Body of pancreas (tissue), 4 donors: ENCODE data around the gene NUDT15. TPM values are rescaled to one million over a fixed set of nuclear protein-coding genes. Genes with fewer than 3 reads are reported as not detected.

Source experiments
- ATAC-seq: fragments of 150-250 bp; one replicate; pipeline ENCODE4 v1.9.1; 2016
- DNase-seq, 4 donors: peaks; one replicate each; pipeline ENCODE4 v3.0.0-alpha.2; 2019
- H3K27ac ChIP-seq, 4 donors: fragments of 200-600 bp; sonication (generic); 1 replicate in 3 of 4; 2 replicates in 1 of 4; pipeline versions ENCODE4 v1.5.1 to v1.6.1; 2016 to 2019; ENCODE audit warnings: mild to moderate bottlenecking in 1 of 4, mixed read lengths in 1 of 4, moderate library complexity in 1 of 4
- H3K27me3 ChIP-seq, 2 donors: fragments of 200-600 bp; sonication (generic); one replicate each; pipeline ENCODE4 v1.6.0; 2016; ENCODE audit warnings: mild to moderate bottlenecking in 1 of 2
- H3K36me3 ChIP-seq, 2 donors: fragments of 200-600 bp; sonication (generic); replicated peaks in 1 of 2; 2 replicates each; pipeline ENCODE4 v1.5.1; 2016; ENCODE audit warnings: low read depth in 2 of 2; ENCODE audit not compliant: insufficient read depth in 1 of 2
- H3K4me1 ChIP-seq: fragments of 200-600 bp; sonication (generic); one replicate; pipeline ENCODE4 v1.6.0; 2016
- H3K4me3 ChIP-seq, 2 donors: fragments of 200-600 bp; sonication (generic); 1 replicate in 1 of 2; 2 replicates in 1 of 2; pipeline ENCODE4 v1.5.1; 2016 to 2019
- H3K9me3 ChIP-seq, 3 donors: fragments of 200-600 bp; sonication (generic); 1 replicate in 2 of 3; 2 replicates in 1 of 3; pipeline ENCODE4 v1.5.1; 2016
- CTCF ChIP-seq, 7 experiments: fragments of 450-650 bp in 4 of 7; fragments of 200-600 bp in 3 of 7; sonication (generic) in 3 of 7; IDR thresholded peaks; one replicate each; pipeline ENCODE4 v1.5.1; 2016 to 2019; ENCODE audit warnings: antibody characterized with exemption in 7 of 7
- POLR2A ChIP-seq, 3 donors: fragments of 450-650 bp; IDR thresholded peaks; one replicate each; pipeline ENCODE4 v1.6.1; 2016; ENCODE audit warnings: antibody characterized with exemption in 3 of 3, mild to moderate bottlenecking in 2 of 3
- WGBS, 2 donors: methylation state at CpG; one replicate each; pipeline ENCODE4 v1.1.5; 2017; 5-methylcytosine and 5-hydroxymethylcytosine counted together
- intact Hi-C: fragments of 100-400 bp; cut with DNase I; formaldehyde crosslinking; loops from one replicate; pipeline ENCODE4 v1.15.1; 2023
- total RNA-seq, 2 donors: library from RNA; depleted of rRNA; stranded (reverse); fragments of >200 nt; gene quantifications; one replicate each; pipeline ENCODE4 v1.1.0, GENCODE V29; 2016

The NUDT15 gene
- total RNA-seq, 2 donors from 2014 or later: 4.2 to 4.9 TPM

GRCh38 chr13:48038761-48039160 is 1.2 kb downstream of the NUDT15 start:
- peak overlapping the region in 3 of 4 donors; percentile 84 to 100 (median 99) for H3K27ac ChIP-seq
- DNase-seq: no peak
- no peak for TF ChIP-seq POLR2A (IDR thresholded peaks at IDR 0.05)
- TF ChIP-seq CTCF (IDR thresholded peaks at IDR 0.05): no peak
- intact Hi-C loops: no loop called here
- H3K4me3 ChIP-seq: no peak overlapping the region
- WGBS, 2 donors: 79 to 82% methylated on average over 1 of the region's 1 CpG
- H3K4me1 ChIP-seq: peaks cover 18% of the 10 kb centered on the region
- H3K27me3 ChIP-seq: no peaks in the 10 kb centered on the region
- ATAC-seq: no peak
- H3K9me3 ChIP-seq: no peaks in the 10 kb centered on the region
- no peaks in the 10 kb centered on the region for H3K36me3 ChIP-seq

DNA sequence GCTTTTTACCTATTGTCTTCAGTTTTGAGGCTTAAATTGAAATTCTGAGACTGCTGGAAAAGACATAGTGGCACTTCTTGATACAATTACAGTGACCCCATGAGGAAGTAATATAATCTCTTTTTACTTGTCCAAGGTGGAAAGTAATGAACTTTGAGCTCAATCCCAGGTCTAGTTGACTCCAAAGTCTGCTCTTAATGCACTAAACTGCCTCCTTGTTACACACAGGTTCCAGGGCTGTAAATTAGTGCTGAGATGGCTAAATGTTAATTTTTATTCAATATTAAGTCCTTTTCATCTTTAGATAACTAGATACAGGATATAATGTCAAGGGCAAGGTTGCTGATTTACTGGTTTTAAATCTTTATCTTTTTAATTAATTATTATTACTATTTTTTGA is 2.5 kb downstream of the NUDT15 start:
- no peak for ATAC-seq
- intact Hi-C loops: no loop called here
- no peaks in the 10 kb centered on the region for H3K9me3 ChIP-seq
- DNase-seq: no peak
- H3K4me3 ChIP-seq: no peak overlapping the region
- H3K27me3 ChIP-seq: no peaks in the 10 kb centered on the region
- peaks cover 18% of the 10 kb centered on the region for H3K4me1 ChIP-seq
- no peak for TF ChIP-seq CTCF (IDR thresholded peaks at IDR 0.05)
- TF ChIP-seq POLR2A (IDR thresholded peaks at IDR 0.05): no peak
- no peaks in the 10 kb centered on the region for H3K36me3 ChIP-seq
- no peak overlapping the region for H3K27ac ChIP-seq

DNA sequence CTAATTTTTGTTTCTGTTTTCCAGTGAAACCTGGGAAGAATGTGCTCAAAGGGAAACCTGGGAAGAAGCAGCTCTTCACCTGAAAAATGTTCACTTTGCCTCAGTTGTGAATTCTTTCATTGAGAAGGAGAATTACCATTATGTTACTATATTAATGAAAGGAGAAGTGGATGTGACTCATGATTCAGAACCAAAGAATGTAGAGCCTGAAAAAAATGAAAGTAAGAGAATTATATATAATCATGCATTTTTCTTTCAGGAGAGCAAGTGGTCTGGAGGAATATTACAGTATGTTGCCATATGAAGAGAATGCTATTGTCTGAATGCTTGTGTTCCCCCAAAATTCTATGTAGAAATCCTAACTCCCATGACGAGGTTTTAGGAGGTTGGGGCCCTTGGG is 3.4 kb downstream of the NUDT15 start:
- Histone ChIP-seq H3K4me1 (peaks cover 18% of the 10 kb centered on the region), H3K27me3 (no peaks in the 10 kb centered on the region), H3K36me3 (no peaks in the 10 kb centered on the region), H3K4me3 (no peak overlapping the region), H3K27ac (no peak overlapping the region), H3K9me3 (no peaks in the 10 kb centered on the region)
- intact Hi-C loops: no loop called here
- no peak for TF ChIP-seq CTCF (IDR thresholded peaks at IDR 0.05)
- no peak for TF ChIP-seq POLR2A (IDR thresholded peaks at IDR 0.05)
- 84 to 88% methylated on average over 1 of the region's 1 CpG for WGBS, 2 donors
- ATAC-seq (no peak), DNase-seq (no peak)

DNA sequence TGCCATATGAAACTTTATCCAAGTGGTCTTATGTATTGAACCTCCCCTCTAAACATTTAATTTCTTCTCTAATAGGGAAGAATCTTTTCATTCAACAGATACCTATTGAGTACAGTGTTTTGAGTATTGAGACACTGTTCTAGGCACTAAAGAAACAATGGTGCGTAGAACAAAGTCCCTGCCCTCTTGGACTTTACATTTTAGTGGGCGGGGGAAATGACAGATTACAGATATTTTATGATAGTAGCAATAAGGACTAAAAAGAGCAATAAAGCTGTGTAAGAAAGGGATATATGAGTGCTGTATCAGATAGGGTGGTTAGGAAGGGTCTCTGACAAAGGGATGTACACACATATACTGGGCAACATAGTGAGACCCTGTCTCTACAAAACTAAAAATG is 5.4 kb downstream of the NUDT15 start:
- peaks cover 10% of the 10 kb centered on the region for H3K4me1 ChIP-seq
- no peak overlapping the region for H3K4me3 ChIP-seq
- H3K27me3 ChIP-seq: no peaks in the 10 kb centered on the region
- 95 to 98% methylated on average over 2 of the region's 2 CpGs for WGBS, 2 donors
- no peak for ATAC-seq
- TF ChIP-seq CTCF (IDR thresholded peaks at IDR 0.05) (no peak), POLR2A (IDR thresholded peaks at IDR 0.05) (no peak)
- no peak for DNase-seq
- no peaks in the 10 kb centered on the region for H3K36me3 ChIP-seq
- H3K9me3 ChIP-seq: no peaks in the 10 kb centered on the region
- H3K27ac ChIP-seq: no peak overlapping the region
- intact Hi-C loops: no loop called here

GRCh38 chr13:48043789-48044503 is 6.4 kb downstream of the NUDT15 start:
- no peaks in the 10 kb centered on the region for H3K9me3 ChIP-seq
- peaks cover 1% of the 10 kb centered on the region for H3K4me1 ChIP-seq
- H3K4me3 ChIP-seq: no peak overlapping the region
- H3K27me3 ChIP-seq: no peaks in the 10 kb centered on the region
- ATAC-seq (no peak), DNase-seq (no peak)
- intact Hi-C loops: no loop called here
- H3K36me3 ChIP-seq: no peaks in the 10 kb centered on the region
- no peak overlapping the region for H3K27ac ChIP-seq
- TF ChIP-seq POLR2A (IDR thresholded peaks at IDR 0.05): no peak
- no peak for TF ChIP-seq CTCF (IDR thresholded peaks at IDR 0.05)
